GM06990 (cell line): ENCODE measurements around the gene CHMP6.

Experiments
- DNase-seq: peaks from one replicate; pipeline ENCODE4 v3.0.0-alpha.2; 2011; ENCODE audit not compliant: insufficient read length; ENCODE audit errors: extremely low read depth
- H3K27me3 ChIP-seq: replicated peaks from 2 replicates; pipeline ENCODE4 v1.6.0; 2011; ENCODE audit warnings: low read length; ENCODE audit not compliant: control insufficient read depth, insufficient read depth
- H3K36me3 ChIP-seq: 2 replicates; pipeline ENCODE4 v1.5.1; 2011; ENCODE audit warnings: low read length; ENCODE audit not compliant: control insufficient read depth, insufficient read depth
- H3K4me3 ChIP-seq: replicated peaks from 2 replicates; pipeline ENCODE4 v1.5.1; 2011; ENCODE audit warnings: low read depth, mild to moderate bottlenecking, control low read depth, low read length
- CTCF ChIP-seq: IDR thresholded peaks from 2 replicates; pipeline ENCODE4 v1.5.1; 2011; ENCODE audit warnings: low read length, control low read depth, mild to moderate bottlenecking, inconsistent platforms; ENCODE audit not compliant: insufficient read depth, poor library complexity, severe bottlenecking

CHMP6 gene

GRCh38 chr17:81010935-81011334 lies 19.3 kb downstream of the CHMP6 start:
- Histone ChIP-seq H3K36me3 (no peaks in the 10 kb centered on the region), H3K27me3 (no peaks in the 10 kb centered on the region), H3K4me3 (no peak overlapping the region)
- DNase-seq = no peak
- TF ChIP-seq CTCF = no peak

- H3K27me3 ChIP-seq = no peaks in the 10 kb centered on the region
- no peak for DNase-seq
- no peaks in the 10 kb centered on the region for H3K36me3 ChIP-seq
- no peak for TF ChIP-seq CTCF
- no peak overlapping the region for H3K4me3 ChIP-seq
Observed at GRCh38 chr17:81011951-81012350, 20.3 kb downstream of the CHMP6 start.

GRCh38 chr17:81012574-81013447 lies 21.2 kb downstream of the CHMP6 start:
- TF ChIP-seq CTCF = no peak
- no peaks in the 10 kb centered on the region for H3K36me3 ChIP-seq
- no peak for DNase-seq
- no peaks in the 10 kb centered on the region for H3K27me3 ChIP-seq
- H3K4me3 ChIP-seq = no peak overlapping the region

- Histone ChIP-seq H3K27me3 (no peaks in the 10 kb centered on the region), H3K4me3 (no peak overlapping the region), H3K36me3 (no peaks in the 10 kb centered on the region)
- no peak for DNase-seq
- TF ChIP-seq CTCF = no peak
Observed at GRCh38 chr17:81013642-81014041, 22.0 kb downstream of the CHMP6 start.

- no peaks in the 10 kb centered on the region for H3K36me3 ChIP-seq
- no peak for TF ChIP-seq CTCF
Observed at GRCh38 chr17:81015136-81015535, 23.5 kb downstream of the CHMP6 start.

More at GRCh38 chr17:81015136-81015535, 23.5 kb downstream of the CHMP6 start:
- Histone ChIP-seq H3K27me3 (no peaks in the 10 kb centered on the region), H3K4me3 (no peak overlapping the region)
- no peak for DNase-seq
